A673 (cell line): Measurements from ENCODE around the gene ADNP.

Experiments
- EZH2 ChIP-seq: fragments of 200-600 bp; sonication (generic); IDR thresholded peaks from 2 replicates; pipeline ENCODE4 v1.6.1; 2017; ENCODE audit warnings: borderline replicate concordance, low read depth, mild to moderate bottlenecking, mixed read lengths, antibody characterized with exemption, low read length; ENCODE audit not compliant: poor library complexity, severe bottlenecking
- TF ChIP-seq, protein P1 (sequence below): fragments of 300-800, 200-600 bp; sonication (generic); conservative IDR thresholded peaks from 2 replicates; pipeline ENCODE4 v1.5.1; 2017; ENCODE audit warnings: low read depth, mild to moderate bottlenecking, antibody characterized with exemption, low read length, moderate library complexity, mixed read lengths

DNA sequence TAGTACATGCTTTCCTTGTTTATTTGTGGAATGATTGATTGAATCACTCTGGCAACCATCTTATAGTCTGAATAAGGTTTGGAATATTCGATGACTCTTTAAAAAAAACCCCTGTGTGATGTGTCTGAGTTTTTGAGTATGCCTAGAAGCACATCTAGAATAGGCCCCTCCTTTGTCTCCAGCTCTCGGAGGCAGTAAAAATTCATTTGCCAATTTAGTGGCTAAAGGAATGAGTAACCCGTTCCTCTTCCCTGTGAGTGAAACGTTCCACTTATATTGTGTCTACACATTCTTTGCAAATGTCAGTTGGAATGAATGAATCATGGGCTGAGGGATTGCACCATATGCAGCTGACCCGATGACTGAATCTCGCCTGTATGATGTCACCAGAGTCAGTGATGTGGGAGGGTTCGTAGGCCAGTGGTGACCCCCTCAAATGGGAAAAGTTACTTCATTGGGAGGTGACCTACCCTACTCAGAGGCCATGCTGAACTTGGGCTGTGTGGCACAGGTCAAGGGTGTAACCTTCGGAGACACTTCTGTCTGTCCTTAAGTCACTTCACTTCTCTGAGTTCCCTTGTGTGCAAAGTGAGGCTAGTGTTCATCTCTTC is 48.9 kb upstream of the ADNP start:
- TF ChIP-seq, protein P1, sequence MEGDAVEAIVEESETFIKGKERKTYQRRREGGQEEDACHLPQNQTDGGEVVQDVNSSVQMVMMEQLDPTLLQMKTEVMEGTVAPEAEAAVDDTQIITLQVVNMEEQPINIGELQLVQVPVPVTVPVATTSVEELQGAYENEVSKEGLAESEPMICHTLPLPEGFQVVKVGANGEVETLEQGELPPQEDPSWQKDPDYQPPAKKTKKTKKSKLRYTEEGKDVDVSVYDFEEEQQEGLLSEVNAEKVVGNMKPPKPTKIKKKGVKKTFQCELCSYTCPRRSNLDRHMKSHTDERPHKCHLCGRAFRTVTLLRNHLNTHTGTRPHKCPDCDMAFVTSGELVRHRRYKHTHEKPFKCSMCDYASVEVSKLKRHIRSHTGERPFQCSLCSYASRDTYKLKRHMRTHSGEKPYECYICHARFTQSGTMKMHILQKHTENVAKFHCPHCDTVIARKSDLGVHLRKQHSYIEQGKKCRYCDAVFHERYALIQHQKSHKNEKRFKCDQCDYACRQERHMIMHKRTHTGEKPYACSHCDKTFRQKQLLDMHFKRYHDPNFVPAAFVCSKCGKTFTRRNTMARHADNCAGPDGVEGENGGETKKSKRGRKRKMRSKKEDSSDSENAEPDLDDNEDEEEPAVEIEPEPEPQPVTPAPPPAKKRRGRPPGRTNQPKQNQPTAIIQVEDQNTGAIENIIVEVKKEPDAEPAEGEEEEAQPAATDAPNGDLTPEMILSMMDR: no peak
- no peak for TF ChIP-seq EZH2
